ENCODE measurements around the gene YIPF3. TPM values are rescaled to one million over a fixed set of nuclear protein-coding genes. Genes with fewer than 3 reads are reported as not detected.

The YIPF3 gene
- total and polyA plus RNA-seq, 2 experiments from 2014 or later: 190 to 252 TPM

GRCh38 chr6:43497689-43498088 is 19.0 kb downstream of the YIPF3 start:
- H3K9me2 ChIP-seq (ENCODE audit: insufficient read depth): no peaks in the 10 kb centered on the region
- H4K20me1 ChIP-seq (ENCODE audit: insufficient read depth): no peaks in the 10 kb centered on the region
- no peak overlapping the region for H2AFZ ChIP-seq
- DNase-seq: no peak
- no peak for TF ChIP-seq EZH2phosphoT487 (IDR thresholded peaks at IDR 0.05; ENCODE audit: insufficient read depth, low read depth)
- TF ChIP-seq EZH2 (IDR thresholded peaks at IDR 0.05; ENCODE audit: insufficient read depth, poor library complexity, severe bottlenecking): no peak
- H3F3A ChIP-seq (ENCODE audit: insufficient read depth): peaks cover 17% of the 10 kb centered on the region
- H3K4me2 ChIP-seq (ENCODE audit: unreplicated experiment): no peak overlapping the region
- H3K27me3 ChIP-seq (replicated peaks; ENCODE audit: insufficient read depth): no peaks in the 10 kb centered on the region
- peaks cover 18% of the 10 kb centered on the region for H3K36me3 ChIP-seq (ENCODE audit: low read depth)
- in situ Hi-C loops (cut with MboI): no loop called here
- no peaks in the 10 kb centered on the region for H3K9me3 ChIP-seq (ENCODE audit: low read depth)
- H3K4me1 ChIP-seq (ENCODE audit: insufficient read depth): peaks cover 46% of the 10 kb centered on the region
- no peak overlapping the region for H3K4me3 ChIP-seq
- H3K9ac ChIP-seq: 0 out of 2 replicates have a peak overlapping the region, but pooled peaks have one; percentile 41
- no peak overlapping the region for H3K27ac ChIP-seq
- peaks cover 38% of the 10 kb centered on the region for H3K79me2 ChIP-seq (ENCODE audit: insufficient read depth)
- WGBS, 2 experiments (ENCODE audit: low coverage in 1 of 2, low lambda C conversion rate in 2 of 2, missing lambda C conversion rate in 2 of 2): 89 to 94% methylated on average over 12 of the region's 12 CpGs

DNA sequence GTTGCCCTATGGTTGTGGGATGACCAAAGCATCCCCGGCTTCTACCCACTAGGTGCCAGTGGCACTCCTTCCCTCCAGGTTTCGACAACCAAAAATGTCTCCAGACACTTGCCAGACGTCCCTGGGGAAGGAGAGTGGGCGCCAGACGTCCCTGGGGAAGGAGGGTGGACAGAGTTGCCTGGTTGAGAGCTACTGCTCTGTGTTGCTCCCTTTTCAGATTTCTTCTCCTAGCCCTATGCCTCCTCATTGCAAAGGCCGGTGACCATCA is 19.7 kb downstream of the YIPF3 start:
- DNase-seq: no peak
- 88% methylated on average over 6 of the region's 6 CpGs for WGBS, 2 experiments (ENCODE audit: low coverage in 1 of 2, low lambda C conversion rate in 2 of 2, missing lambda C conversion rate in 2 of 2)
- Histone ChIP-seq H3K9me2 (ENCODE audit: insufficient read depth) (no peaks in the 10 kb centered on the region), H3K4me2 (ENCODE audit: unreplicated experiment) (peak overlapping the region; percentile 28), H2AFZ (no peak overlapping the region), H3K27ac (peak overlapping the region; percentile 37; the same call in 1 of the 2 replicates), H3K4me1 (ENCODE audit: insufficient read depth) (peaks cover 51% of the 10 kb centered on the region), H3K9me3 (ENCODE audit: low read depth) (no peaks in the 10 kb centered on the region), H4K20me1 (ENCODE audit: insufficient read depth) (no peaks in the 10 kb centered on the region), H3F3A (ENCODE audit: insufficient read depth) (peaks cover 19% of the 10 kb centered on the region), H3K9ac (peak overlapping the region; percentile 41; the same call in 1 of the 2 replicates), H3K36me3 (ENCODE audit: low read depth) (peaks cover 18% of the 10 kb centered on the region), H3K4me3 (no peak overlapping the region), H3K27me3 (replicated peaks; ENCODE audit: insufficient read depth) (no peaks in the 10 kb centered on the region), H3K79me2 (ENCODE audit: insufficient read depth) (peaks cover 38% of the 10 kb centered on the region)
- in situ Hi-C loops (cut with MboI): no loop called here
- TF ChIP-seq EZH2phosphoT487 (IDR thresholded peaks at IDR 0.05; ENCODE audit: insufficient read depth, low read depth): no peak
- no peak for TF ChIP-seq EZH2 (IDR thresholded peaks at IDR 0.05; ENCODE audit: insufficient read depth, poor library complexity, severe bottlenecking)

GRCh38 chr6:43496370-43497128 is 20.2 kb downstream of the YIPF3 start:
- in situ Hi-C loops (cut with MboI): no loop called here
- H3K4me2 ChIP-seq (ENCODE audit: unreplicated experiment): peak overlapping the region; percentile 28

GRCh38 chr6:43495409-43495941 is 21.3 kb downstream of the YIPF3 start:
- Histone ChIP-seq H3K27me3 (replicated peaks; ENCODE audit: insufficient read depth) (no peaks in the 10 kb centered on the region), H3K36me3 (ENCODE audit: low read depth) (peaks cover 18% of the 10 kb centered on the region), H3K4me3 (no peak overlapping the region), H3K79me2 (ENCODE audit: insufficient read depth) (peaks cover 38% of the 10 kb centered on the region), H3K27ac (no peak overlapping the region), H3F3A (ENCODE audit: insufficient read depth) (peaks cover 19% of the 10 kb centered on the region), H3K9me3 (ENCODE audit: low read depth) (no peaks in the 10 kb centered on the region), H4K20me1 (ENCODE audit: insufficient read depth) (no peaks in the 10 kb centered on the region), H2AFZ (no peak overlapping the region), H3K9me2 (ENCODE audit: insufficient read depth) (no peaks in the 10 kb centered on the region), H3K9ac (no peak overlapping the region), H3K4me2 (ENCODE audit: unreplicated experiment) (no peak overlapping the region), H3K4me1 (ENCODE audit: insufficient read depth) (peaks cover 59% of the 10 kb centered on the region)
- in situ Hi-C loops (cut with MboI): no loop called here
- WGBS, 2 experiments (ENCODE audit: low coverage in 1 of 2, low lambda C conversion rate in 2 of 2, missing lambda C conversion rate in 2 of 2): 96 to 97% methylated on average over 4 of the region's 4 CpGs
- TF ChIP-seq EZH2phosphoT487 (IDR thresholded peaks at IDR 0.05; ENCODE audit: insufficient read depth, low read depth) (no peak), EZH2 (IDR thresholded peaks at IDR 0.05; ENCODE audit: insufficient read depth, poor library complexity, severe bottlenecking) (no peak)
- peak; percentile 46 for DNase-seq

More at GRCh38 chr6:43496370-43497128, 20.2 kb downstream of the YIPF3 start:
- H3K27me3 ChIP-seq (replicated peaks; ENCODE audit: insufficient read depth): no peaks in the 10 kb centered on the region
- peaks cover 19% of the 10 kb centered on the region for H3F3A ChIP-seq (ENCODE audit: insufficient read depth)
- no peak for TF ChIP-seq EZH2phosphoT487 (IDR thresholded peaks at IDR 0.05; ENCODE audit: insufficient read depth, low read depth)
- no peak for TF ChIP-seq EZH2 (IDR thresholded peaks at IDR 0.05; ENCODE audit: insufficient read depth, poor library complexity, severe bottlenecking)
- no peaks in the 10 kb centered on the region for H3K9me2 ChIP-seq (ENCODE audit: insufficient read depth)
- peak; percentile 86 for DNase-seq
- peaks cover 38% of the 10 kb centered on the region for H3K79me2 ChIP-seq (ENCODE audit: insufficient read depth)
- no peak overlapping the region for H3K4me3 ChIP-seq
- H2AFZ ChIP-seq: no peak overlapping the region
- WGBS, 2 experiments (ENCODE audit: low coverage in 1 of 2, low lambda C conversion rate in 2 of 2, missing lambda C conversion rate in 2 of 2): 45 to 46% methylated on average over 14 to 18 of the region's 18 CpGs
- no peaks in the 10 kb centered on the region for H3K9me3 ChIP-seq (ENCODE audit: low read depth)
- H3K36me3 ChIP-seq (ENCODE audit: low read depth): peaks cover 18% of the 10 kb centered on the region
- H3K4me1 ChIP-seq (ENCODE audit: insufficient read depth): peaks cover 56% of the 10 kb centered on the region
- H3K27ac ChIP-seq: peak overlapping the region; percentile 37
- peak overlapping the region; percentile 41; the same call in 1 of the 2 replicates for H3K9ac ChIP-seq
- H4K20me1 ChIP-seq (ENCODE audit: insufficient read depth): no peaks in the 10 kb centered on the region
